GM21390 (cell line): ENCODE data around the gene LMX1B.
"Not testable (repeated sequence)": the region's sequence is repeated elsewhere in the genome, so short reads cannot be mapped to it uniquely, and the experiment has no call there.

ENCODE experiments used
- ATAC-seq: cut with Tn5 transposase; IDR thresholded peaks from one replicate; pipeline ENCODE4 v1.9.1; 2021; ENCODE audit not compliant: unreplicated experiment

The LMX1B gene

DNA sequence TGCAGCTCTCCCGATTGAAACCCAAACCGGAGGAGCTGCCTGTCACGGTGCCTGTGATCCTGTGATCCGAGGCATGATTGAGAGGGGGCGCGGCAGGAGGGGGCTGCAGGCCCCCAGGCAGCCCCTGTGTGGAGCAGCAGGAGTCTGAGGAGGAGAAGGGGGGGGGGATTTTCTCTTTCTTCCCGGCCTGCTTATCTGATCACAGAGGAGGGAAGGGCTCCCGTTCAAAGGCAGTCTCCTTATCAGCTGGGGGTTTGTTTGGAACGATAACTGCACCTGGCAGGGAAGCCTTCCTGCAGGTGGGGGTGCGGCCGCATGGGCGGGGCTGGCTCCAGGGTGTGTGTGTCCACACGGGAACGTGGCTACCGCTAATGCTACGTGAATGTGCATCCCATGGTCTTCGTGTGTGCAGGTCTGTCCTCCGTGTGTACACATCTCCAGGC is 38.4 kb downstream of the LMX1B start:
- no peak for ATAC-seq

DNA sequence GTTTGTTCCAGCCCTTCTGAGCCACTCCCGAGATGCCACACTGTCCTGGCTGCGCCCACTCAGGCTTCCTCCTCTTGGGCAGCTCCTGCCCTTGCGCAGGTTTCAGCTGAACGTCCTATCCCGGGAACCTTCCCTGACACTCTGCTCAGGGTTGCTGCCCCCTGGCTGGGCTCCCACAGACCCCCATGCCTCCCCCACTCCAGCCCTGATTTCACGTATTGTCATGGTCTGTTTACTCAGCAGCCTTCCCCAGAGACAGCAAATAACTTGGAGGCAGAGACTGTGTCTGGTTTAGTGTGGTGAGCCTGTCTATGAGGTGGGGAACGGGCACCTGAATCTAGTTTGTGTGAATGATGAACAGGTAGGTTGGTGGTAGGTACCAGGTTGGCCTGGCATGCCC is 40.4 kb downstream of the LMX1B start:
- ATAC-seq, result no peak

DNA sequence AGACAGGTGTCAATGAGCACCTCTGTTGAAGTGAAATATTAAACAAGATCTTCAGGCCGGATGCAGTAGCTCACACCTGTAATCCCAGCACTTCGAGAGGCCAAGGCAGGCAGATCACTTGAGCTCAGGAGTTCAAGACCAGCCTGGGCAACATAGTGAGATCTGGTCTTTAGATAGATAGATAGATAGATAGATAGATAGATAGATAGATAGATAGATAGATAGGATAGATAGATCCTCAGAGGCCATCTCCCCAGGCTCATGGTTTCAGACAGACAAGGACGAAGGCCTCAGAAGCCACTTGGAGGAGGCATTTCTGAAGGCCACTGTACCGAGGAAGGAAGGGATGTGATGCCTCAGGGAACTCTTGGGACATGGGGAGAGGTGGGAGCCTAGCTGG is 42.5 kb downstream of the LMX1B start:
- ATAC-seq, result not testable (repeated sequence)

DNA sequence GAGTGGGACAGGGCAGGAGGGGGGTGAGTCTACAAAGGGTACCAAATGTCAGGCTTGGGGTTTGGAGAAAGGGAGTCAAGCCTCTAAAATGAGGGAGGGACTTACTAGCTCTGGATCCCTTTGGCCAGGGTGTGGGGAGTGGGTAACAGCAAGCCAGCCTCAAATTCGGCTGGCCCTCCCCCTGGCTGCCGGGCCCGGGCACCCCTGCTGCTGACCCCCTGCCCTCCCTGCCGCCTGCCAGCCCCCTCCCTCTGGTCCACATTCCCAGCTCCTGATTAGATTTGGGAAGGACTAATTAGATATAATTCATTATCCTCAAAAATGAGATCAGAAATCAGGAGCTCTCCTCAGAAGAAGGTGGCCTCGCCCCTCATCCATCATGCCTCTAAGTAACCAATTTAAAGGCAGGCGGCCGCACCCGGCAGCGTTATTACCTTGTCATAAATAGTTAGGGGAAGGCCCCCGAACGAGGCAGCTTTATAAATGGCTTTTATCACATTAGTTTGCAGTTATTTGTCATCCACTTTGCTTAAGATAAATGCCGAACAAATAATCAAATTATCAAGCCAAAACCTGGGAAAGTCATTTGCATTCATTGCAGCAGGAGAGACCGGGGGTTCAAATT is 44.6 kb downstream of the LMX1B start:
- no peak for ATAC-seq

DNA sequence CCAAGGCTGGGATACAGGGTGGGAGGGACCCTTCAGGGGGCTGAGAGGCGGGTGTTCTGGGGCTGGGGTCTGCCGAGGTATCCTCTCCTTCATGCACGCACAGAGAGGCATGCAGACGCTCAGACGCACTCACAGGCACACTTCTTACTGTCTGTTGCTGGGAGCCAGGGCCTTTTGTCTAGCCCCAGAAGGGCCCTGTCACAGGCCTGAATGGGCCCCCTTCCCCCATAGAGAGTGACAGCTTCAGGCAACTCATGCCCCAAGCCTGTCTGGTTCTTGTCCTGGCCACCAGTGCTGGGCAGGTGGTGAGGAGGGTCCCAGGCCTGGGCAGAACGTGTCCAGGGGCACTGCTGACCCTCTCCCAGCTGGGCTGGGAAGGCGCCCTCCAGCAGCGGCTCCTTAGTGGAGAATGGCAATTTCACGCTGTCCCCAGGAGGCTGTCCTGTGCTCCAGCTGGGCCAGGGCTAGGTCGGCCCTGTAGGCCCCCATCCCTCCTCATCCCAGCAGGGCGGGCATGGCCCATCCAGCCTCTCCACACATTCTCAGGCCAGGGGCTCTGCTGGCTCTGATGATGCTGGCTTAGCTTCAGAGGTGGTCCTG is 45.3 kb downstream of the LMX1B start:
- no peak for ATAC-seq

DNA sequence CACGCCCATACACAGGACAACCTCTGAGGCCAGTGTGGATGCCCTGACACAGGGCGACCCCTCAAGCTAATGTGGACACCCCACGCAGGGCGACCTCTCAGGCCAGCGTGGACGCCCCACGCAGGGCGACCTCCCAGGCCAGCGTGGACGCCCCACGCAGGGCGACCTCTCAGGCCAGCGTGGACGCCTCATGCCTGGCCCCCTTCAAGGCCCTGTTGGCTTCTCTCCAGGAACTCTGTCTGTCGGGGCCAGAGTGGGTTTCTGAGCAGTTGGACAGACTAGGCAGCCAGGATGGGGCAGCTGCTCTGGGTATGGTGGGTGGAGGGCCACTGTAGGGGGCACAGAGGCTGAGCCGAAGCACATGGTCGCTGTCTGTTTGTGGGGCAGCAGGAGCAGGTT is 47.4 kb downstream of the LMX1B start:
- ATAC-seq, result no peak

DNA sequence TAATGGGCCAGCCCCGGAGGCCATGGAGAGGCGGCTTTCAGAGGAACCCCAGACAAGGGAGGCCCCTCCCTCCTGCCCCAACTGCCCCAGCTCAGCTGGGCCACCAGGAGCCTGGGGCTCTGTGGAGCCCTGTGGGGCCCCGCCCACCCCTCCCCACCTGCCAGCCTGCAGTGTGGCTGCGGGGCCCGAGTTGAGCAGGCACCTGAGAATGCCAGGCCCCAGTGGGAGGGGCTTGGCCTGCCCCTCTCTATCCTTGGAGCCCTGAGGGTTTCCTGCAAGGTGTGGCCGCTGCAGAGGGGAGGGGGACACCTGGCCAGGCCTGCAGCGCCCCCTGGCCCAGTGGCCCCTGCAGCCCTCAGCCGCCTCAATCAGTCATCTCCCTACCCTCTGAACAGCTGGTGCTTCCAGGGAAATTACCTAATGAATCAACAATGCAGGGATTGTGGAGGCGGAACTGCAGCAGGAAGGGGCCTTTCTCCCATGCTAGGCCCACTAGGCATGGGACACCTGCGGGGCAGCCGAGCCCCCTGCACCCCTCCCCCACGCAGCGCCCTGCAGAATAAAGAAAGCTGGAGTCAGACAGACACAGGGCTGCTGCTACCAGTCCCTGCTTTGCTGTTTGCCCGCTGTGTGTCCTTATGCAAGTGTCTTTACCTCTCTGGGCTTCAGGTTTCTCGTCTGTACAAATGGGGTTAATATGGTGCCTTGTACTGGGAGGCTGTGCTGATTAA is 48.0 kb downstream of the LMX1B start:
- ATAC-seq, result no peak

DNA sequence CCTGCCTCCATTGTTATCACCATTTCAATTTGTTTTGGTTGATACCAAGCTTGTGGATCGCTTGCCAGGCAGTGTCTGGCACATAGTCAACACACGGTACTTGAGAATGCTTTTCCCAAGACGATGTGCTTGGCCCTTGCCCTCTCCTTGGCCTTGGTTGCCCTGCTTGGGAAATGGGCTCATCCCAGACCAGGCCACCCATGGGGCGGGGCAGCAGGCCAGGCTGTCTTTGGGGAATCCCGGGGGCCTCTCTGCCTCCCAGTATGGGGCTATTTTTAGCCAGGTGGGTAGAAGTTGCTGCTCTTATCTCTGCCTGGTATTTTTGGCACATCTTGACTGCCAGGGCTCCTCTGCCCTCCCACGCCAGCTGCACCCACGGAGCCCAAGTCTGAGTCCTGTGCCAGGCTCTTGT is 49.9 kb downstream of the LMX1B start:
- ATAC-seq, result no peak

DNA sequence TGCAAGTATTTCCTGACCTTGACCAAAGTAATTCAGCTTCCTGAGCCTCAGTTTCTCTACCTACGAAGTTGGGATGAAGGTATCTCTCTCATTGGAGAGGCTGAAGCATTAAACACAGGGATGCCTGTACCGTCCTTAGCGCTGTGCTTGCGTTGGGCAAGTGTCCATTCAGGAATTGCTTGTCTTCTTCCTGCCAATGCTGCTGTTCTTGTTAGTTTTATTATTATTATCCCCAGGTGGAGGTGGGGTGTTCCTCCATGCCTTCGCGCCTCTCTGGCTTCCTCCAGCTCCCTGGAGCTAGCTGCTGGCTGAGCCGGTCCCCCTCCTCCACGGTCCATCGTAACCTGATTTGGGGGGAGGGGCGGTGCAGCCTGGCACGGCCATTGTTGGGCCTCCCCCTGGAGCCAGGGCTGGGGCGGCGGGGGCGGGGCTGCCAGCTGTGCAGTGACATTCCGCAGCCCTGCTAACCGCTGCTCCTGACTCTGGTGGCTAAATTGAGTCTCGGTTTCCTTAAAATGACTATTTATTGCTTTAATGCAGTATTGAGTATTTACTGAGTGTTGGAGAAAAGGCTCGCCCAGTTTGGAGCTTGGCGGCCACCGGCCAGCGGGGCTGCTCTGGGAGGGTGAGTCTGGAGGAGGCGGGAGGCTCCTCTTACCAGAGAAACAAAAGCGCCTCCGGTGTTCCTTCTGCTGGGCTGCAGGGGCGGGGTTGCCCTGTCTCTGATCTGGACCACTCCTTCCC is 51.3 kb downstream of the LMX1B start:
- ATAC-seq, result no peak

DNA sequence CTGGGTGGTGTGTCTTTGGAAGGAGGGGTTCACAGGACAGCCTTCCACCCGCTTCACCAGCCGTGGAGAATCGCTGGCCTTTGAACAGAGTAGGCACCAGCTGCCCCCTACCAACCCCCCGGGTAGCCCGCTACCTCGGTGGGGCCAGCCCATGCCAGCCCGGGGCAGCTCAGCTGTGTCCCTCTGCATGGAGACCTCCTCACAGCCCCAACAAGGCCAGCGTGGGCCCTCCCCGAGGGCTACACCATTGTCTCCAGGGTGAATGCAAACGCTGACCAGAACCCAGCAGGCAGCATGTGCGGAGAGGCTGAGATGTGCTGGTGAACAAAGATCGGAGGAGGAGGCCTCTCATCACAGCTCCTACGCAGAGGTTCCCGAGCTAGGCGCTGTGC is 51.9 kb downstream of the LMX1B start:
- no peak for ATAC-seq

DNA sequence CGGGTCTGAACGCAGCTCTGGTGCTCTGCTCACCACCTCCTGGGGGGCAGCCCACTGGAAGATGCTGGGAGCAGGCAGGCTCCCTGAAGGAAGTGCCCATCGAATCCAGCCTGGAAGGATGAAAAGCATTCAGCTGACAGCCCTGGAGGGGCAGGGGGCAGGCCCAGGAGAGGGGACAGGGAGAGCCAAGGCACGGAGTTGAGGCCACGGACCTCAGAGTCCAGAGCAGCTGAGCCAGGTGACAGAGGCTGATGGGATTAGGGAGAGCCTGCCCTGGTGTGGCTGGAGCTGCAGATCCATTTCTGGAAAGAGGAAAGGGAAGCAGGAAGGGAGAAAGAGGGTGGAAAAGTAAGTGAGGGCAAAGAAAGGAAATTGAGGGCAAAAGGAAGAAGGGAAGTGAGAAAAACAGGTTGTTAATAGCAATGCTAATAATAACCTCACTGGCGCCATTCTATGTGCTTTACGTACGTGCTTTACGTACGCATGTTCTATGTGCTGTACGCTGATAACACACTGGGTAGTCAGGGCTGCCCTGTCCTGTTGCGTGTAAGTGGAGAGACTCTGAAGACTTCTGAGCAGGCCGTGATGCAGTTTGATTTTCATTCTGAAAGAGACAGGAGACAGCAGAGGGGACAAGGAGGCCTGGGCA is 52.6 kb downstream of the LMX1B start:
- ATAC-seq, result no peak

DNA sequence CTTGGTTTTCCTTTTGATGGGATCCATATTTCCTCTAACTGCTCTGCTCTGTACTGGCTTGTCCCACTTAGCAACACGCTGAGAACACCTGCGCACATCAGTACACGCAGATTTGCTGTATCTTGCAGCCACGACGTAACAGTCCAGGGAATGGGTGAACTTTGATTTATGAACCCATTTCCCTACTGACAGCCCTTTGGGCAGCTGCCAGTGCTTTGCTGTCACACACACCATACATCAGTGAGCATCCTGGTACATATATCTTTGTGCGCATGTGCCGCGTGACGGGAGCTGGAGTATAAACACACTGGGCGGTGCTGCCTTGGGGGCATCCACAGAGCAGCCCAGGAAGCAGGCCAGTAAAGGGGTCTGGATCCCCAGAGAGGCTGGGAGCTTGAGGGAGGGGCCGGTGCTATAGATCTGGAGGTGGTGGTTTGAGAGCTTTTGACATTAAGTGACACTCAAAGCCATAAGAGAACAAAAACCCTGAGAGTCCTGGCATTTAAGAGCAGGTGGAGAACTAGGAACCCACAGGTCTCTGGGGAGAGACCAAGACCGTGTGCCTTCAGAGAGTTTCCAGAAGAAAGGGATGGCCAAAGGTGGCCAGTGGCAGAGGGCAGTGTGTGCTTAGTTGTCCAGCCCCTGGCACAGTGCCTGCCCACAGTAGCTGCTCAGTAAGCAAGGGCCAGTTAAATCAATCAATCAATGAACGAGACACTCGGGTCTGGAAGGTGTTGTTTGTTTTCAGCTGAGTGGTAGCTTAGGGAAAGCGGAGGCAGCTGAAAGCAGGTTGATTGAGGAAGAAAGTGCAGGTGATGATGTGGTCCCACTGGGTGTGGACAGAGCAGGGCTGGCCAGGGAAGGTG is 53.7 kb downstream of the LMX1B start:
- no peak for ATAC-seq

DNA sequence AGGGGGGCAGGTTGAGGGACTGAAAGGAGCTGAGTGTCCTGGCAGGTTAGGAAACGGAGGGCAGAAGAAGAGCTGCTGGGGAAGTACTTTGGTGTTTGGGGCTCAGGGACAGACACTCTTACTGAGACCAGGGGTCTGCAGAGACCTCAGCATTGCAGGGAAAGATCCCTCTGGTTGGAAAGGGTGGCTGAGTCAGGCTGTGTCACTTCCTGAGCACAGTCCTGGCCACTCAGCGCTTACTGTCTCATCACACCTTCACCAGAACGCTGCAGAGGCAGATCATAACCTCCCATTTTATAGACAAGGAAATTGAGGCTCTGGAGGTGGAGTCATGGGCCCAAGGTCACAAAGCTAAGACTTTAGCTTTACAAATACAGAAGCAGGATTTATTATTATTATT is 54.3 kb downstream of the LMX1B start:
- ATAC-seq, result no peak

DNA sequence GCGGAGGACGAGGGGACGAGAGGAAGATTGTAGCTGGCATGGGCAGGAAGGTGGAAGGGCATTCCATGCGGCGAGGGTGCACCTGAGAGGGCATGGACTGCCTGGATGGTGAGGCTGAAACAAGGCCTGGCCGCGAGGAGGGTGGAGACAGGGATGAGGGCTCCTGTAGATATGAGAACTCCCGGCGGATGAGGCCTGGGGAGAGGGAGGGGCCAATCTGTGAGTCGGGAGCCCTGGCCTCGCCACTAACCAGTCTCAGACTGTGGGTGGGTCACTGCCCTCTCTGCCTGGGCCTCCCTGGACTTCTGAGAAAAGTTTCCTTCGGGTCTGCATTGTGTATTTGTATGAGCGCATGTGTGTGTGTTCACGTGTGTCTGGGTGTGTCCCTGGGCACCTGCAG is 55.4 kb downstream of the LMX1B start:
- no peak for ATAC-seq

DNA sequence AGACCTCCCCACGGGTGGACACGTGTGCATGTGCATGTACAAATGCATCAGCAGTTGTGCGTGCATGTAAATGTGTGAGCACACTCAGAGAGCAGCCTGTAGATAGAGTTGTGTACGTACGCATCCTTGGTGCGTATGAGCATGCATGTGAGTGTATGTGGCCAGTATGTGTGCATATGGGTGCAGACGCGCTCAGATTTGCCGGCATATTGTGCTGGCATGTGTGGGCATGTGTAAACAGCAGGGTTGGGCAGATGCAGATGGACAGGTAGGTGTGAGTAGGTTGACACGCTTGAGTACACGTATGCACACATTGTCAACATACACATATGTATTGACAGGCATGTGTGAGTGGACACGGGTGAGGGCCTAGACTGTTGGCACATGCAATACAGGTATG is 56.5 kb downstream of the LMX1B start:
- ATAC-seq, result no peak

DNA sequence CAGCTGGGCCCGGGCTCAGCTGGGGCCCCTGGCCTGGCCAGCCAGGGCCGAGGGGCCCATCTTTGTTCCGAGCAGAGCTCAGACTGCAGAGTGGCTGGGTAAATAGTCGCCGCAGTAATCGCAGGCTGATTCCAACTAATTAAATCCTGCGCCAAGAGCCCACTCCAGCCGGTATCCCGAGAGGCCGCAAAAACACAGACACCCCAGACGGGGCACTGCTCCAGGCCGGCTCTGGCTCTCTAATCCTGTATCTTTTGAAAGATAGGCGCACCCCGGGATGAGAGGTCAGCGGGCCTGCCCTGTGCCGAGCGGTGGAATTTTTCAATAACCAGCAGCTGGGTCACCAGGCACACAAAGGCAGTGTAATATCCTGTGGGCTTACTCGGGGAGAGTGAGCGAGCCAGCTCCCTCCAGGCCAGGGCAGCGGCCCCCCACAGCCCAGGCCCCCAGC is 57.7 kb downstream of the LMX1B start:
- no peak for ATAC-seq

DNA sequence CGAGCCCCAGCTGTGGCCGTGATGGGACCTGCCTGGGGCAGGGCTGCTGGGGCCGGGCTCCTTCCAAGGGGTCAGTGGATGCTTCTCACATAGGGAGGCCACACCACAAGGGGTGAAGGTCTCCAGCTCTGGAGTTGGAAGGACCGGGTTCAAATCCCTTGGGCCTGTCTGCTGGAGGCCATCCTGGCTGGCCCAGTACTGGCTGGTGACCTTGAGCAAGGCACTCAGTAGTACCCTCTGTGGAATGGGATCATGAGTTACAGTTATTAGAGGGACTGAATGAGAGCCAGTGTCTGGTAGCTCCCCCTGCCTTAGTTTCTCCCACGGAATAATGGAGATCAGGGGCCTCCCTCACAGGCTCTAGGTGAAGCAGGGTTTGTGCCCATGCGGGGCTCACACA is 58.3 kb downstream of the LMX1B start:
- ATAC-seq, result no peak

DNA sequence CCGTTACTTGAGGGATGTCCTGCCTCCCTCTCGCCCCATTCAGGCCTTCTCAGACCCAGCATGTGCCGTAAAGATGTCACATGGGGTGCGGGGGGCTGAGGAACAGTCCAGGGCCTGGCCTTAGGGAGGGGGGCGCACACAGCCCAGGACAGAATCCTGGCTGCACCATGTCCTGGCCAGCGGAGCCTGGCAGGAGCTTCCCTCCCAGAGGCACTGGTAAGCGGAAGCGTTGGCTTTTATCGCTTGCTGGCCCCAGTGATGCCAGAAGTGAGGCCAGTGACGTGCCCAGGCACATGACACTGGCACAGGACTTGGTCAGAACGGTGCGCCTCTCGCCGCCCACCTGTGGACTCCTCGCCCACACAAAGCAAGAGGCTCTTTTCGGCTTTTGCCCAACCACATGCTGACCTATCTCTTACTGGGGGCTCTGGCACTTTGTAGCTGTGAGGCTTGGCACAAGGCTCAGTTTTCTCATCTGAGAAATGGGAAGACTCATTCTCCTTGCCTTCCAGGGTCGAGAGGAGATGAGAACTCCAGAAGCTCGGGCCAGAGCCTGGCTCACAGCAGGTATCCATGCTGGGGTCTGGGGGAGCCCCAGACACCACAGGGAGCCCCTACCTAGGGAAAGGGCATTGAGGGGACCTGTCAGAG is 59.0 kb downstream of the LMX1B start:
- ATAC-seq, result no peak

DNA sequence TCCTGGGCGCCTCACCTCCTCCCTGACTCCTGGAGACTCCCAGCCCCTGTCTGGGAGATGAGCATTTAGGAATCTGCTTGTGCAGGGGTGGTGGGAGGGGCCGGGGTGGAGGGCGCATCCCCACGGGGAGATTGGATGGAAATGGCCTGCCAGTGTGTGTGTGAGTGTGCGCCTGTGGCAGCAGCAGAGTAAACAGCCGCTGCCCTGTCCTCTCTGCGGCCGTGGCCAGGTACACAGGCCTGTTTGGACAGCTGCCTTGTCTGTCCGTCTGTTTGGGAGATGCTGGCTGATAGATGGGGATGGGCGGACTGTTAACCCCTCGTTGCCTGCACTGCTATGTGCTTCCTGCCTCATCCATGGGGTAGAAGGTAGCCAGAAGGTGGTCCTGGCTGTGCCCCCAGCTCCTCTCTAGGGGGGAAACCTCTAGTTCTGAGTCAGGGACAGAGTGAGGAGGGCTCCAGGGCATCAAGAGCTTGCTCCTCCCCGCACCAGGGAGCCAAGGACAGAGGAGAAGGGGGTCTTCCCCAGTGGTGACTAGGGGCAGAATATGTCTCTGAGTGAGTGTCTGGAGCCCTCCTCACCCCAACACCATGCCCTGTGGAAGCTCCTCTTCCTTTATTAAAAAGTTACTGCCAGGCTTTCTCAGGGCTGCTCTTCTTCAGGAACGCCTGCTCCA is 60.1 kb downstream of the LMX1B start:
- ATAC-seq, result no peak
